Stimulated activated CD8-positive, alpha-beta memory T cell treated with anti-CD3 and anti-CD28 coated beads, Interleukin-15, amount 100 ng/mL, for 24 hours (primary cell): ENCODE data around the gene ASPDH.
"Not testable (repeated sequence)": the region's sequence is repeated elsewhere in the genome, so short reads cannot be mapped to it uniquely, and the experiment has no call there.

ENCODE experiments used
- DNase-seq: peaks from one replicate; pipeline ENCODE4 v3.0.0-alpha.2; 2020; ENCODE audit warnings: low read depth

The ASPDH gene

DNA sequence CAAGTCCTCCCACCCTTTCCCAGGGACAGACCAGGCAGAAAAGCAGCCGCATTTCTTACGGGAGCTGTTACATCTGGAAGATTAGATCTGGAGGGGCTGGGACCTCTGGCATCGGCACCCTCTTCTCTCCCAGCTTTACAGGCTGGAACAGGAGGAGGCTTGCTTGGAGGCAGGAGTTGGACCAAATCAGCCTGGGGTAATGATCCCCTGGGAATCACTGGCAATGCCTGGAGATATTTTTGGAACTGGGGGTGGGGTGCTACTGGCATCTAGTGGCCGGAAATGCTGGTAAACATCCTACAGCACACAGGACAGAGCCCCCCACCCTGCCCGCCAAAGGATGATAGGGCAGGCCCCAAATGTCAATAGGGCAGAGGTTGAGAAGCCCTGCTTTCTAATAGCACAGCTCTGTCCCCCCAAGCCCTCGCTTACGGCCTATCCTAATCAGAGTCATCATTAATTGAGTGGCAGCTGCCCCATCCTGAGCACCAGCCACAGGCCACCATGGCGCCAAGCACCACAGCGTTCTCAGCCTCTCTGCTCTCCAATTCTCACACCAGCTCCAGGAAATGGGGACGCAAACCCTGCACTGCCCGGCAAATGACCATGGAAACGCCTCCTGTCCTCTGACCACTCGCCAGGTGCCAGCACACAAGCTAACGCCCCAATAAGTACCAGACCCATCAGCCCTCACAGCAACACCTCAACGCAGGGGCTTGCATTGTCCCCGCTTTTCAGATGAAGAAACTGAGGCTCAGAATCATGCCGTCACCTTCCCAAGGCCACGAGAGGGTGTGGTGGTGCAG lies 33.9 kb upstream of the ASPDH start:
- DNase-seq = no peak

- DNase-seq = no peak
These were observed 33.0 kb upstream of the ASPDH start for GRCh38 chr19:50546527-50547221.

GRCh38 chr19:50542943-50543342 lies 29.2 kb upstream of the ASPDH start:
- no peak for DNase-seq

DNA sequence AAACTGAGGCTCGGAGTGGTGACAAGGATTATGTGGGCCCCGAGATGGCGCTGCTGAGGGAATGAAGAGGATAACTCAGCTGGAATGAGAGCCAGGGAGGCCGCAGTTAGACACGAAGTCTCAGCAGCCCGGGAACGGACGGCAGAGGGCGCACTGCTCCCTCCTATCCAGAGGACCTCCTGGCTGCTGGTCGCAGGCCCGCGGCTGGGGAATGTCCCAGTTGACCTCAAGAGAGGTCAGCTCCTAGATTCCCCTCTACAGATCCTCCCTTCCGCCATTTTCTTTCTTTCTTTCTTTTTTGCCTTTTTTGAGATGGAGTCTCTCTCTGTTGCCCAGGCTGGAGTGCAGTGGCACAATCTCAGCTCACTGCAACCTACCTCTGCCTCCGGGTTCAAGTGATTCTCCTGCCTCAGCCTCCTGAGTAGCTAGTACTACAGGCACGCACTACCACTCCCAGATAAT lies 24.1 kb upstream of the ASPDH start:
- DNase-seq = peak; percentile 35

- DNase-seq = no peak
These were observed 23.6 kb upstream of the ASPDH start for GRCh38 chr19:50537306-50537685.

DNA sequence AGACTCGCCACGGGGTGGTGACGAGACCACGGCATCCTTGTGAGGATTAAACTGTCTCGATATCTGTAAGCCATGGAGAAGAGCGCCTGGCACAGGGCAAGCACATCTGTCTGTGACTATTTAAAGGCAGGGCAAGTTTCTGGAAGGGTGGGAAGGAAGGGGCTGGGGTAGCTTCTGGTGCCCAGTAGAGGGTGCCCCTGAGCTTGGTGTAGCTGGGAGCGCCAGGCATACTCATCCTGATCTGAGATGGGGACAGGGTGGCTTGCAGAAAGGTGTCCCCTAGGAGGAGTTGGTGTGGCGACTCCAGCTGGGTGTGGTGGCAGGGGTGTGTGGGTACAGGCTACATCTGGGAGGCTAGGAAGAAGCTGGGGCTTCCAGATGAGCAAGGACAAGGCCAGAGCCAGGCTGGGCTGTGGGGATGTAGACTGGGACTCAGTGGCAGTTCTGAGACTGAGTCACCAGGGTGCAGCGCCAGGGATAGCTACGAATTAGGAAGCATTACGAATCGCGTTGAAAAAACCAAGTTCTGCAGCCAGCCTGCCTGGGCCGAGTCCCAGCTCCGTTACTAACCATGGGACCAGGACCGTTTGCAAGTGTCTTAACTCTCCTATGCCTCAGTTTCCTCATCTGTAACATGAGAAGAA lies 23.1 kb upstream of the ASPDH start:
- DNase-seq = no peak

DNA sequence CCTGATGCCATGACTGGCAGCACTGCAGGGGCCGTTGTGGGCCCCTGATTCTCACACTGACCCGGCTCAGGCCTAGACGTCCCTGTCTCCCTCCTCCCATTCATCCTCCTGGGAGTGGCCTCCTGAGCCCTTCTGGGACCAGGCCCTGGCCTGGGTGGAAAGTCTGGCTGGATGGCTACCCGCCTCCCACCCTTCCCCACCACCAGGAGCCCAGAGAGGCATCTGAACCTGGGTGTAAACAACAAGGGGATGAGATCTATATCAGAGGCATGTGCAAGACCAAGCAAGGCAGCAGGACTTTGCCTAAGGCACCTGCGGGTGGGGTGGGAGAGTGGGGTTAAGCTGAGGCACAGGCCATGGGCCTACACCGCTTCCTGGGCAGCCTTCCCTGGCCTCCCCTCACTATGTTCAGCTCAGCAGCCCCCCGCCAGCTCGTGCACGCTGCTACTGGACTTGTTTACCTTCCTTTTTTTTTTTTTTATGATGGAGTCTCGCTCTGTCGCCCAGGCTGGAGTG lies 22.0 kb upstream of the ASPDH start:
- DNase-seq = no peak

DNA sequence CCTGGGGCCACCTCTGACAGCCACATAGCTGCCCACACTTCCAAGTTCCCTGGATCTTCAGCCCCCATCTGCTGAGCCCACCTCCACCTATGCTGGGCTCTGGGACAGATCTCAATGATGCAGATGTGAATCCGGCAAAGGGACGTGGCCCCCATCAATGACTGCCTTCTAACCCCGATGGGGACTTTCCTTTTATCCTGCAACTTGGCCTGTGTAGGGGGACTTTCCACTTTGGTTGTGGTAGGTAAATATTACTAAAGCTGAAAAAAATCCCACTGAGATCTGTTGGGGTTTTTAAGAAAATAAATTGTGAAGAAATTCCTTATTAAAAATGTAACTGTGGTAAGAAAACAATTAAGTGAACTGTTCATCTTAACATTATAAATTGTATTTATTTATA lies 20.8 kb upstream of the ASPDH start:
- no peak for DNase-seq

DNA sequence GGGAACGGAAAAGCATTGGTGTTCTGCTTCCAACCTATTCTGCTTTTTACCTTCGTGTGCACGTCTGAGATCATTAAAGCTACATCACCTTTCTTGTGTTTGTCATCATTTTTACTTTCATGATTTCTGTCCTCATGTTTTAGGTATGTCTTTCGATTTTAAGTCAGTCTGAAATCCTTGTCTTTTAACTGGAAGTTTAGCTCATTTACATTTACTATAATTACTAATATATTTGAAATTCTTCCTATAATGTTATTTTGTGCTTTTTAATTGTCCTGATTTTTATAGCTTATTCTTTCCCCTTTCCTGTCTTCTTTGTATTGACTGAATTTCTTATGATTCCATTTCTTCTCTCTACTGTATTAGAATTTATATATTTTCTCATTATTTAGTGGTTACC lies 19.2 kb upstream of the ASPDH start:
- DNase-seq = no peak

- DNase-seq = no peak
These were observed 17.5 kb upstream of the ASPDH start for GRCh38 chr19:50531171-50531612.

GRCh38 chr19:50528052-50528451 lies 14.3 kb upstream of the ASPDH start:
- DNase-seq = not testable (repeated sequence)

DNA sequence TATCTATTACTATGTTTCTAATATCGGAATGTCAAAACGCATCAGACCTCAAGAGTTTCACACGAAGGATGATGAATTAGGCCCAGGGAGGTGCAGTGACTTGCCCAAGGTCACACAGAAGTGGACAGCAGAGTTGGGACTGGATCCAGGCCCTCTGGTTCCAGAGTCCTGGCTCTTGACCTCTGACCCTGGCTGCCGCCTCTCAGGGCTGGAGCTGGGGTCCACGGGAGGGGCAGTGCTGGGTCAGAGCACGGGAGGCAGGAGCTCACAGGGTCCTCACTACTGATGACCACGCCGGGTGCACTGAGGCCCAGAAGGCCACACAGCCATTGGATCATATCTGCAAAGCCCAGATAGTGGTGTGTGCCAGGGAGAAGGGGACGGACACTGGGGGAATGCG lies 9.2 kb upstream of the ASPDH start:
- no peak for DNase-seq

DNA sequence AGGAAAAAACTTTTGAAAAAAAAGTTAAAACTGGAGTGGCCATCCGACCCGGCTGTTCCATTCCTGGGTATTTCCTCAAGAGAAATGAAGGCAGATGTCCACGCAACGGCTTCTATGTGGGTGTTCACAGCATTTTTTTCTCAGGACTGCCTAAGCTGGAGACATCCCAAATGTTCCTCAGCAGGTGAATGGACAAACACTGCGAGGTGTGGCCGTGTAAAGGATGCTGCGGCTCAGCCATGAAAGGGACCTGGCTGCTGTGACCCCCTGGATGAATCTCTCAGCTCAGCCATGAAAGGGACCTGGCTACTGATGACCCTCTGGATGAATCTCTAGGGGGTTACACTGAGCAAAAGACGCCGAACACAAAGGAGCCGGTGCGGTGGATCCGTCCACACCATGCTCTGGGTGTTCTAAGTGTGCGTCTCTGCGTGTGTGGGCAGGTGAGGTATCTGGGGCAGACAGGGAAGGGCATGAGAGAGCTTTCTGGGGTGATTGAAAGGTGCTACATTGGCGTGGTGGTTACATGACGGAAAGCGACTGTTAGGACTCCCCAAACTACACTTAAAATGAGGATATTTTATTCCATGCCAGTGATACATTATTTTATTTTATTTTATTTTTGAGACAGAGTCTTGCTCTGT lies 7.2 kb upstream of the ASPDH start:
- DNase-seq = no peak

DNA sequence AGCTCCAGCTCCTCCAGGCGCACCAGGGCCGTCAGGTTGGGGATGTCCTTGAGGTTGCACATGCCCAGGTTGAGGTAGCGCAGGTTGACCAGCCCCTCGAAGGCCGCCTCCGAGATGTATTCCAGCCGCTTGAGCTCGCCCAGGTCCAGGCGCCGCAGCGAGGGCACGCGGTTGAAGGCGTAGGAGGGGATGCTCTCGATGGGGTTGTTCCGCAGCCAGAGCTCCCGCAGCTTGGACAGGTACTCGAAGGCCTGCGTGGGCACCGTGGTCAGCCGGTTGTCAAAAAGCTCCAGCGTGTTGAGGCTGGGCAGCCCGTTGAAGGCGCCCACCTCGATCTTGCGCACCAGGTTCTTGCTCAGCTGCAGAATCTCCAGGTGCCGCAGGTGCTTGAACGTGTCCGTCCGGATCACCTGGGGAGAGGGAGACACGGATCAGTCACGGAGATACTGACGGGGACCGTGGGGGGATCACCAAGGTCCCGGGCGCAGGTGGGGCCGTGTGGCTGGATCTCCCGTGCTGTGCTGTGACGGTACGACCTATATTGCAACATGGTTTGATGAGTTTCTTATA lies 5.4 kb upstream of the ASPDH start:
- no peak for DNase-seq

- DNase-seq = no peak
These were observed 4.6 kb upstream of the ASPDH start for GRCh38 chr19:50518091-50519005.

- DNase-seq = no peak
These were observed 4.0 kb upstream of the ASPDH start for GRCh38 chr19:50517704-50518075.

DNA sequence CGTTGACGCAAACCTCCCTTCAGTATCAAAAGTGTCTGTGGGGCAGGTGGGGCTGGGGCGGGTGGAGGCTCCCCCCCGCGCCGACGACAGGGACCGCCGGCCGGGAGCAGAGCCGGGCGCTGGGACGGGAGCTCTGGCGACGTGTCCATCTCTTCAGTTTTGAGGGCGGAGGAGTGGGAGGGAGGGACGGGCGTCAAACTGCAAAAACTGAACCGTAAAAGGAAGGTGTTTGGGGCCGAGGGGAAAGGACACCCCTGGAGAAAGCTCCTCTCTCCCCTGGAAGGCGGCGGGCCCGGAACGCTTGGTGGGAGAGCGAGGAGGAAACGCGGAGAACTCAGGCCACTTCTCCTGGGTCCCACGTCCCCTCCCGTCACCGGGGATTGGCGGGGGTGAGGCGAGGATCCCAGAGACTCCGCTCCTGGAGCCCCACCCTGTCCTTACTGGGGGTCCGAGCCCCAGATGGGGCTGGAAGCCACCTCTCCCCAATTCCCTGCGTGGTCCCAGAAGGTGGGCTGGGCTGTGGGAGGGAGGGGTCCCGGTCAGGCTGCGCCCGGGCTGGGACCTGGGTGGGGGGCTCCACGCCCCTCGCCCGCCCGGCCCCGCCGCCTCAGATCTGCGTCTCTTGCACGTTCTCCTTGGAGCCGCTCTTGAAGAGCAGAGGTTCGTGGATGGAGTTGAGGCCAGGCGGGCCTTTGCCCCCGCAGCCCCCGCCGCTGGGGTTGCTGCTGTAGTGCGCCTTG lies 3.4 kb upstream of the ASPDH start:
- no peak for DNase-seq

GRCh38 chr19:50516456-50516855 lies 2.7 kb upstream of the ASPDH start:
- DNase-seq = no peak

DNA sequence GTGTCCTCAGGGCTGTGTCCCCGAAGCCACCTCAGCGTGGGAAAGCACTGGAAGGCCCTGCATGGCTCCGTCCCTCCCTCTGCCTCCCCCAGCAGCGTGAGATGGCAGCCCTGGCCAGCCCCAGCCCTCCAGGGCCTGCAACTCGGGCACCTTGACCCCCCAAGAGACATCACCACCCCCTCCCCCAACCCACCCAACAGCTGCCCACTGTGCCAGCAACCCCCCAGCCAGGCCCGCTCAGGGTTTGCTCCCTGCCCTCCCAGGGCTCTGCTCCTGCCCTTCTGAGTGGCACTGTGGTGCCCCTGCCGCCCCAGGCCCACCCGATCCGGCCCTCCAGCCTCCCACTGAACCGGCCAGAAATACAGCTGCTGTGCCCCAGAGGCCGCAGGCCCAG lies 1.5 kb upstream of the ASPDH start:
- DNase-seq = no peak
